Neural cell (in vitro differentiated cells): Measurements from ENCODE around the gene TSSK3.

ENCODE experiments used
- CTCF ChIP-seq: fragments of 450-650 bp; IDR thresholded peaks from 2 replicates; pipeline ENCODE4 v1.5.1; 2014; ENCODE audit warnings: antibody characterized with exemption, mild to moderate bottlenecking, moderate library complexity; ENCODE audit not compliant: poor library complexity, severe bottlenecking
- EP300 ChIP-seq: fragments of 450-650 bp; conservative IDR thresholded peaks from 2 replicates; pipeline ENCODE4 v1.6.1; 2014; ENCODE audit warnings: antibody characterized with exemption, mild to moderate bottlenecking, moderate library complexity; ENCODE audit not compliant: poor library complexity, severe bottlenecking
- EZH2 ChIP-seq: fragments of 200-600, 300-800 bp; shearing (Covaris generic), sonication (generic); IDR thresholded peaks from 2 replicates; pipeline ENCODE4 v1.6.1; 2014; ENCODE audit warnings: antibody characterized with exemption, low read length, borderline replicate concordance, mild to moderate bottlenecking; ENCODE audit not compliant: insufficient read depth, poor library complexity, severe bottlenecking
- MXI1 ChIP-seq: fragments of 450-650 bp; conservative IDR thresholded peaks from 2 replicates; pipeline ENCODE4 v1.6.1; 2014; ENCODE audit warnings: antibody characterized with exemption, mild to moderate bottlenecking; ENCODE audit not compliant: poor library complexity, severe bottlenecking
- POLR2AphosphoS5 ChIP-seq: IDR thresholded peaks from 2 replicates; pipeline ENCODE4 v1.6.1; 2012
- RAD21 ChIP-seq: fragments of 450-650 bp; conservative IDR thresholded peaks from 2 replicates; pipeline ENCODE4 v1.6.1; 2014; ENCODE audit warnings: antibody characterized with exemption, mild to moderate bottlenecking, moderate library complexity
- REST ChIP-seq: IDR thresholded peaks from 2 replicates; pipeline ENCODE4 v1.6.1; 2012; ENCODE audit warnings: borderline replicate concordance
- SMC3 ChIP-seq: fragments of 450-650 bp; conservative IDR thresholded peaks from 2 replicates; pipeline ENCODE4 v1.6.1; 2014; ENCODE audit warnings: antibody characterized with exemption, mild to moderate bottlenecking, moderate library complexity; ENCODE audit not compliant: poor library complexity
- TAF1 ChIP-seq: IDR thresholded peaks from 2 replicates; pipeline ENCODE4 v1.6.1; 2012; ENCODE audit warnings: low read depth

GRCh38 chr1:32399843-32400242, 37.5 kb downstream of the TSSK3 start:
- TF ChIP-seq CTCF: no peak
- no peak for TF ChIP-seq EZH2
- no peak for TF ChIP-seq EP300
- TF ChIP-seq RAD21: no peak
- no peak for TF ChIP-seq REST
- TF ChIP-seq POLR2AphosphoS5: no peak
- TF ChIP-seq MXI1: no peak
- no peak for TF ChIP-seq TAF1
- TF ChIP-seq SMC3: no peak
